Keratinocyte (primary cell): ENCODE data around the gene INPP5E. TPM values are rescaled to one million over a fixed set of nuclear protein-coding genes. Genes with fewer than 3 reads are reported as not detected.

Experiments
- DNase-seq: peaks from one replicate; pipeline ENCODE4 v3.0.0-alpha.2; 2011; ENCODE audit warnings: low read depth, missing footprints, low spot score
- FAIRE-seq: peaks from 2 replicates; lab custom pipeline; 2011; peaks lifted over from hg19 to GRCh38; lab: Jason Lieb, UNC
- H2AFZ ChIP-seq: 2 replicates; pipeline ENCODE4 v1.6.0; 2012; ENCODE audit warnings: low read length, control low read depth, inconsistent platforms; ENCODE audit not compliant: control insufficient read depth
- H3K27ac ChIP-seq: 2 replicates; pipeline ENCODE4 v1.5.1; 2011; ENCODE audit warnings: low read length; ENCODE audit not compliant: control insufficient read depth, insufficient read depth
- H3K27me3 ChIP-seq: 3 replicates; pipeline ENCODE4 v1.6.0; 2011; ENCODE audit warnings: low read length; ENCODE audit not compliant: control insufficient read depth, insufficient read depth; ENCODE audit errors: extremely low read depth
- H3K36me3 ChIP-seq, 2 experiments: 2 replicates in 1 of 2; 3 replicates in 1 of 2; pipeline ENCODE4 v1.5.1; 2011; ENCODE audit warnings: low read length in 2 of 2, mild to moderate bottlenecking in 1 of 2; ENCODE audit not compliant: control insufficient read depth in 2 of 2, insufficient read depth in 2 of 2; ENCODE audit errors: extremely low read depth in 1 of 2
- H3K4me1 ChIP-seq: 3 replicates; pipeline ENCODE4 v1.5.1; 2011; ENCODE audit warnings: low read length; ENCODE audit not compliant: control insufficient read depth, insufficient read depth; ENCODE audit errors: extremely low read depth
- H3K4me2 ChIP-seq: 3 replicates; pipeline ENCODE4 v1.6.0; 2011; ENCODE audit warnings: low read depth, low read length; ENCODE audit not compliant: control insufficient read depth, insufficient read depth; ENCODE audit errors: extremely low read depth
- H3K4me3 ChIP-seq, 3 experiments: fragments of 200-600 bp in 1 of 3; sonication (generic) in 1 of 3; 2 replicates in 2 of 3; 3 replicates in 1 of 3; pipeline ENCODE4 v1.5.1; 2011 to 2016; ENCODE audit warnings: low read length in 3 of 3, mild to moderate bottlenecking in 3 of 3, control low read depth in 2 of 3, inconsistent platforms in 1 of 3, low read depth in 1 of 3, mixed read lengths in 1 of 3, mixed run types in 1 of 3, moderate library complexity in 1 of 3; ENCODE audit not compliant: control insufficient read depth in 2 of 3, insufficient read depth in 2 of 3; ENCODE audit errors: extremely low read depth in 1 of 3
- H3K79me2 ChIP-seq: 2 replicates; pipeline ENCODE4 v1.6.0; 2012; ENCODE audit warnings: low read length; ENCODE audit not compliant: control insufficient read depth, insufficient read depth
- H3K9ac ChIP-seq: 3 replicates; pipeline ENCODE4 v1.6.0; 2011; ENCODE audit warnings: low read length; ENCODE audit not compliant: control insufficient read depth, insufficient read depth; ENCODE audit errors: extremely low read depth
- H3K9me1 ChIP-seq: 3 replicates; pipeline ENCODE4 v1.6.0; 2011; ENCODE audit warnings: low read length; ENCODE audit not compliant: control insufficient read depth, insufficient read depth; ENCODE audit errors: extremely low read depth
- H3K9me3 ChIP-seq: 2 replicates; pipeline ENCODE4 v1.5.1; 2012; ENCODE audit warnings: low read depth, low read length; ENCODE audit not compliant: control insufficient read depth
- H4K20me1 ChIP-seq: 3 replicates; pipeline ENCODE4 v1.6.0; 2011; ENCODE audit warnings: low read length; ENCODE audit not compliant: control insufficient read depth, insufficient read depth; ENCODE audit errors: extremely low read depth
- CTCF ChIP-seq, 3 experiments: IDR thresholded peaks in 1 of 3; conservative IDR thresholded peaks in 1 of 3; optimal IDR thresholded peaks in 1 of 3; 2 replicates in 2 of 3; 3 replicates in 1 of 3; pipeline versions ENCODE3 to v1.5.1; 2011; ENCODE audit warnings: low read length in 3 of 3, mild to moderate bottlenecking in 3 of 3, moderate library complexity in 2 of 3, control low read depth in 1 of 3, inconsistent platforms in 1 of 3; ENCODE audit not compliant: insufficient read depth in 2 of 3; ENCODE audit errors: extremely low read depth in 1 of 3
- EZH2 ChIP-seq: IDR thresholded peaks from one replicate; pipeline ENCODE4 v1.6.1; 2012; ENCODE audit warnings: inconsistent platforms, mild to moderate bottlenecking, low read length, moderate library complexity
- dilution Hi-C: fragments of 300-500 bp; cut with MboI; formaldehyde crosslinking; loops from one replicate; pipeline ENCODE4 v1.7.0; 2020; ENCODE audit warnings: low sequenced_read_pairs; ENCODE audit not compliant: extremely low pct_ligation_motif_present
- polyA plus RNA-seq, 5 experiments: library from polyadenylated mRNA; depleted of rRNA in 3 of 5; stranded (reverse) in 3 of 5; stranded (forward) in 1 of 5; unstranded in 1 of 5; fragments of >200 nt; gene quantifications; 1 replicate in 1 of 5; 2 replicates in 3 of 5; 3 replicates in 1 of 5; pipeline versions ENCODE4 v1.2.1 to v1.2.3, GENCODE V29; 2011 to 2012; ENCODE audit warnings: missing spikeins in 2 of 5, low read depth in 1 of 5, low replicate concordance in 1 of 5

The INPP5E gene
- polyA plus RNA-seq, 1 donor (not counting 4 experiments of a cell fraction or from before 2014, with no cell fraction given) = 4.4 TPM

GRCh38 chr9:136442265-136442664 is 2.6 kb upstream of the INPP5E start:
- H3K36me3 ChIP-seq = peaks cover 44 to 49% of the 10 kb centered on the region in 2 experiments
- H3K9ac ChIP-seq = no peak overlapping the region
- no peak overlapping the region for H3K4me2 ChIP-seq
- FAIRE-seq = no peak
- no peak overlapping the region for H3K4me3 ChIP-seq
- H3K9me1 ChIP-seq = no peaks in the 10 kb centered on the region
- TF ChIP-seq EZH2 (no peak), CTCF (optimal IDR thresholded peaks at IDR 0.05 in 1 of 3, IDR thresholded peaks at IDR 0.05 in 1 of 3, conservative IDR thresholded peaks at IDR 0.05 in 1 of 3; ENCODE audit: extremely low read depth in 1 of 3, insufficient read depth in 2 of 3, low read length in 3 of 3) (no peak)
- no peak overlapping the region for H3K27ac ChIP-seq
- dilution Hi-C loops = no loop called here
- peaks cover 23% of the 10 kb centered on the region for H3K79me2 ChIP-seq
- H2AFZ ChIP-seq = no peak overlapping the region
- H4K20me1 ChIP-seq = peaks cover 9% of the 10 kb centered on the region
- no peak for DNase-seq
- H3K9me3 ChIP-seq = no peaks in the 10 kb centered on the region
- peaks cover 12% of the 10 kb centered on the region for H3K4me1 ChIP-seq
- no peaks in the 10 kb centered on the region for H3K27me3 ChIP-seq

GRCh38 chr9:136441681-136442245 is 2.1 kb upstream of the INPP5E start:
- peaks cover 13% of the 10 kb centered on the region for H4K20me1 ChIP-seq
- no peak overlapping the region for H2AFZ ChIP-seq
- no peak overlapping the region for H3K4me3 ChIP-seq
- H3K4me2 ChIP-seq = no peak overlapping the region
- peaks cover 39 to 44% of the 10 kb centered on the region in 2 experiments for H3K36me3 ChIP-seq
- peaks cover 15% of the 10 kb centered on the region for H3K4me1 ChIP-seq
- no peaks in the 10 kb centered on the region for H3K27me3 ChIP-seq
- H3K9me1 ChIP-seq = no peaks in the 10 kb centered on the region
- no peak for FAIRE-seq
- H3K9ac ChIP-seq = no peak overlapping the region
- no peak overlapping the region for H3K27ac ChIP-seq
- dilution Hi-C loops = no loop called here
- H3K79me2 ChIP-seq = peaks cover 26% of the 10 kb centered on the region
- no peak for TF ChIP-seq EZH2
- no peak for TF ChIP-seq CTCF (optimal IDR thresholded peaks at IDR 0.05 in 1 of 3, IDR thresholded peaks at IDR 0.05 in 1 of 3, conservative IDR thresholded peaks at IDR 0.05 in 1 of 3; ENCODE audit: extremely low read depth in 1 of 3, insufficient read depth in 2 of 3, low read length in 3 of 3)
- DNase-seq = no peak
- no peaks in the 10 kb centered on the region for H3K9me3 ChIP-seq
